Measurements from ENCODE around the gene NWD2.

NWD2 gene

GRCh38 chr4:37299468-37299867, 54.9 kb downstream of the NWD2 start:
- no peak for DNase-seq

GRCh38 chr4:37304612-37305011, 60.1 kb downstream of the NWD2 start:
- DNase-seq = no peak

DNA sequence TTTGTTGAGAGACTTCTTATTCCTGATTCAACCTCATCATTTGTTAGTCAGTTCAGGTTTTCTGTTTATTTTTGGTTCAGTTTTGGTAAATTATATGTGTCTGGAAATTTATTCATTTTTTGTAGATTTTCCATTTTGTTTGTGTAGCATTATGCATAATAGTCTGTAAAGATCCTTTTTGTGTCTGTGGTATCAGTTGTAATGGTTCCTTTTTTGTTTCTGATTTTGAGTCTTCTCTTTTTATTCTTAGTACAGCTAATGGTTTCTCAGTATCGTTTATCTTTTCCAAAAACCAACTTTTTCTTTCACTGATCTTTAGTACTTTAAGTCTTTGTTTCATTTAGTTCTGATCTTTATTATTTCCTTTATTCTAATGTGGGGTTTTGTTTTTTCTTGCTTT, 61.4 kb downstream of the NWD2 start:
- DNase-seq = no peak

GRCh38 chr4:37317104-37317643, 72.6 kb downstream of the NWD2 start:
- DNase-seq = no peak

DNA sequence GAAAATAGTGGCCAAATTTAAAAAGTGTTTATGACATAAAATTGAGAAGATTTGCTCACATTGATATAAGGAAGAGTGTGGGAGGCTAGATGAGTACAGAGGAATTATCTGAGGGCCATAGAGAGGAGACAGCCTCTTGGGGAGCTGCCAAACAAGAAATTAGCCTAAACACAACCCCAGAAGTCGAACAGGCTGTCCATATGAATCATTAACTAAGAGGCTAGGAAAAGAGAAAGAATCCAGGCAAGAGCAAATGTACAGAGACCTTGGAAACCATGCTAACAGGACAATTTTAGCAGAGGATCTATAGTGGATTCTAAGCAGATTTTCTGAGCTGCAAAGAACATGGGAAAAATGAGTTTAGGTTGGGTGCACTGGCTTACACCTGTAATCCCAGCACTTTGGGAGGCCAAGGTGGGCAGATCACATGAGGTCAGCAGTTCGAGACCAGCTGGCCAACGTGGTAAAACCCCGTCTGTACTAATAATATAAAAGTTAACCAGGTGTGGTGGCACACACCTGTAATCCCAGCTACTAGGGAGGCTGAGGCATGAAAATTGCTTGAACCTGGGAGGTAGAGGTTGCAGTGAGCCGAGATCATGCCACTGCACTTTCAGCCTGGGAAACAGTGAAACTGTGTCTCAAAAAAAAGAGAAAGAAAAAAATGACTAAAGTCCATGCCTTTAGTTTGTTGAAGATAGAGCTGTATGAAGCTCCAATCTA, 76.1 kb downstream of the NWD2 start:
- no peak for DNase-seq

- no peak for DNase-seq
These were observed 77.6 kb downstream of the NWD2 start for GRCh38 chr4:37322122-37322521.

GRCh38 chr4:37324546-37324945, 80.0 kb downstream of the NWD2 start:
- no peak for DNase-seq

- DNase-seq = no peak
These were observed 82.3 kb downstream of the NWD2 start for GRCh38 chr4:37326852-37327251.

DNA sequence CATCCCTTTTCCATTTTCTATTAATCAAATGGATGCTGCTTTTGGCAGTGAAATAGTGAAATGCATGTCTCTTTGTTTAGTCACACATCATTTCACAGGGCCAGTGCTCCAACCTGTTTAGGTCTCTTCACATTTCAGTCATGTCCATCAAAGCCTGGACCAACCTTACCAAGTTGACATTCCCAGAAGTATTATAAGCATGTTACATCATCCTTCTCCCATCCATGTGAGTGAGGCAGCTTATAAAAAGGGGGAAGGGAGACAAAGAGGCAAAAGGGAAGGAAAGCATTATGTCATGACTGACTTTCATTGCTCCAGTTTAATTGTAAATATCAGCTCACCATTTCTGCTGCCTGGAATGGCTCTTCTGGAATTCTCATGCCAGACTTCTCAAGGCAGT, 94.4 kb downstream of the NWD2 start:
- peak; percentile 34 for DNase-seq

- DNase-seq = no peak
These were observed 114.2 kb downstream of the NWD2 start for GRCh38 chr4:37358748-37359147.

GRCh38 chr4:37359261-37359660, 114.7 kb downstream of the NWD2 start:
- peak; percentile 22 for DNase-seq

DNA sequence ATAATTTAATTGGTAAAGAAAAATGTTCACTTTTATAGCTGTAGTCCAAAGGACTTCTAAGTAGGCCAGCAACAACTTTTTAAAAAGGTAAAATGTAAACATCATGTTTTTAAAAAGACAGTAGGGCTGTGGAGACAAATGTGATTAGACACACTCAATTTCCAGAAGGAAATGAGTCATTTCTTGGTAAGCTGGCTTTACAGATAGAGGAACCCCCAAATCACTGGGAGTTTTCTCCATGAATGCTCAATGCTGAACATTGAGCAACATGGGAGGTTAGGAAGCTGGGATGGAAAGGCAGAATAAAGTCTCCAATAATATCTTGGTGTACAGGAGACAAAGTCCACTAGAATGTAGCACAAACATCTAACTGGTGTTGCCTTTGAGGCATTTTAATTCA, 121.3 kb downstream of the NWD2 start:
- peak; percentile 72 for DNase-seq

- DNase-seq = peak; percentile 75
These were observed 123.4 kb downstream of the NWD2 start for GRCh38 chr4:37367901-37368300.

GRCh38 chr4:37370052-37370451, 125.5 kb downstream of the NWD2 start:
- DNase-seq = no peak

DNA sequence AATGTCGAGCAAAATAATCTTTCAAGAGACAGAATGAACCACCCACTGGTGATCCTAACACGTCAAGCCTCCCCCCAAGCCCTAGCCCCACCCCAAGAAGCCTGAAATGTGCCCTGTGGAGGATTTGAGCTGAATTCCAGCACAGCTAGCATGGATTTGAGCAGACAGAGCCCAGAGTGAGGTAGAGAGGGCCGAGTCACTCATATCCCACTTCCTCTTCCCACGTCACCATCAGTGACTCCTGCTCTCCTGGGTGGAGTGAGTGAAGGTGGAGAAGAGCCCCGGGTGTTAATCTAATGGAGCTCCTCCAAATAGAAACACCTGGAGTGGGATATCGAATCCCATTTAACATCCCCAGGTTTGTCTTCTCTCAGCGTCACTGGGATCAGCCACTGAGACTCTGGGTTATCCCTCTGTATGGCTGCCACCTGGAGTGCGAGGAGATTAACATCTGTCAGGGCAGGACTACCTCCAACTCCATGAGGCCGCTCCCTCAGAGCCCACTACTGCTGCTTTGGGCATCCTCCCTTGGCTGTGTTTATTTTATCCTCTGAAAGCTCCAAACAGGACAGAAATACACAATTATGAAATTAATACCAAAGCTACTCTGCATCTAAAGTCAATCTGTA, 136.6 kb downstream of the NWD2 start:
- no peak for DNase-seq

GRCh38 chr4:37383579-37384229, 139.2 kb downstream of the NWD2 start:
- peak; percentile 80 for DNase-seq

DNA sequence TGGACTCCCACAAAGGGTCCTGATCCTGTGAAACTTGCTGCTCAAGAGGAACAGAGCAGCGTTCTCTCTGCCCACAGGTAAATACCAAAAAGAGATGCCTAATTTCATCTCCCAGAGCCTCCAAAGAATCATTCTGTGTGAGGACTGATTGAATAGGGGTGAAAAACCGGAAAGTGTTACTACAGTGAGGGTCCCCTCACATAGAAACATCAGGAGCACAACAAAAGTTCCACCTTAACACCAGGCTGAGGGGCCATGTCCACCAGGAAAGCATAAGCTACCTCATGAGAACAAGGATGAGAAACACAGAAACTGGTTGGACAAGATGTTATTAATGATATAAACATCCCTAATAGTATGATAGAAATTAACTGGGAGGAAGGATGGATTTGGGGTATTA, 140.9 kb downstream of the NWD2 start:
- no peak for DNase-seq

DNA sequence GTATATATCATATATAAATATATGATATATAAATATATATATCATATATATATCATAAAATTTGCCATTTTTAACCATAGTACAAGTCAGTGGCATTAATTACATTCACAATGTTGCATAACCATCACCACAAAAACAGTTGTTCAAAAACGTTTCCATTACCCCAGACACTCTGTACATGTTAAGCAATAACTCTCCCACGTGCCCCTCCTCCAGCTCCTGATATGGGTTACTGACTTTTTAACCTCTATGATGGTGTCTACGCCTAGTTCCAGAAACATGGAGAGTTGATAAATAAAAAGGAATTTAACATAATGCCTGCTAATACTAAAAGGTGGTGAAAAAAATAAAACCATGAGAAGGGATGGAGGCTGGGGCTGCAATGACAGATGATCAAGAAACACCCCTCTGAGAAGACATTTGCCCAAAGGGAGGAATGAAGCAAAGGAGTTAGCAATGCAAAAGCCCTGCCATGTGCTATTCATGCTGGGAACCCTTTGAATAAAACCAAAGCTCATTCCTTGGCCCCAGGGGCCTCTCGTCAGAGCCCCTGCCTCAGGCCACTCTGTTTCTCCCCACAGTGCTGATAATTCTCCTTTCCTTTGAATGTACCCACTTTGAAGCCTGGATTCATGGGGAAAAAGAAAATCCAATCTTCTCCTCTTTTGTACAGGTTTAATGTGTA, 144.3 kb downstream of the NWD2 start:
- peak; percentile 82 for DNase-seq

- DNase-seq = no peak
These were observed 144.8 kb downstream of the NWD2 start for GRCh38 chr4:37389366-37389765.

- peak; percentile 87 for DNase-seq
These were observed 145.5 kb downstream of the NWD2 start for GRCh38 chr4:37389967-37390580.

- peak; percentile 26 for DNase-seq
These were observed 148.1 kb downstream of the NWD2 start for GRCh38 chr4:37392521-37393255.

DNA sequence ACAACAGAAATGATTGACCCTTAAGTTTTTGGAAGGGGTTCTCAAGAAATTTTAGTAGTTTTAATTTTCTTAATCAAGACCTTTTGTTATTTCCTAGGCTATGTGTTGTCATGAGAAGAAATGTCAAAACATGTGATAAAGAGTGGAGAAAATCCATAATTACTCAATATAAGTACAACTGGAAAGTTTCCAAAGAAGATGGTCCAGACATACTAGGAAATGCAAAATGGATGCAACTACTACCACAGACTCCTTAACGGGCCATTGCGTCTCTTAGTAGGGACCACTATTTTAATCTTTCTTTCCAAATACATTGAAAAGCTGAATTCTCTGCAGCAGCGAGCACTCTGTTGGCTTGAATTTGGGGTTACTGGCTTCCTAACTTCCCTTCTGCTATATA, 148.8 kb downstream of the NWD2 start:
- no peak for DNase-seq
